ENCODE data around the gene ATP9B. TPM values are rescaled to one million over a fixed set of nuclear protein-coding genes. Genes with fewer than 3 reads are reported as not detected.
"Not testable (repeated sequence)": the region's sequence is repeated elsewhere in the genome, so short reads cannot be mapped to it uniquely, and the experiment has no call there.

ATP9B gene
- total and polyA plus RNA-seq, 7 donors, result 6.5 to 66.5 (median 28.1) TPM

- no peaks in the 10 kb centered on the region for H3K9me3 ChIP-seq
- no peak for DNase-seq
- TF ChIP-seq POLR2A (IDR thresholded peaks at IDR 0.05), result no peak
- TF ChIP-seq CTCF (IDR thresholded peaks at IDR 0.05), result no peak
- no peak for TF ChIP-seq EP300 (IDR thresholded peaks at IDR 0.05)
- H3K27ac ChIP-seq, result no peak overlapping the region
- peaks cover 0 to 8% (median 4%) of the 10 kb centered on the region in 4 donors for H3K4me1 ChIP-seq
- H3K36me3 ChIP-seq, result peaks cover 0 to 32% (median 0%) of the 10 kb centered on the region in 4 donors
- no peaks in the 10 kb centered on the region for H3K27me3 ChIP-seq
- H3K4me3 ChIP-seq, result no peak overlapping the region
- 89 to 94% methylated on average over 25 of the region's 32 CpGs for WGBS, 2 donors
- intact Hi-C loops (cut with DNase I), result no loop called here
These were observed 305.4 kb downstream of the ATP9B start for GRCh38 chr18:79374408-79375171.

- TF ChIP-seq EP300 (IDR thresholded peaks at IDR 0.05) (no peak), CTCF (IDR thresholded peaks at IDR 0.05) (no peak), POLR2AphosphoS5 (IDR thresholded peaks at IDR 0.05) (no peak), POLR2A (IDR thresholded peaks at IDR 0.05) (no peak)
- WGBS, 2 donors, result 95 to 96% methylated on average over 10 of the region's 10 CpGs
- Histone ChIP-seq H3K36me3 (peaks cover 0 to 32% (median 0%) of the 10 kb centered on the region in 4 donors), H3K27me3 (no peaks in the 10 kb centered on the region), H3K27ac (no peak overlapping the region), H3K9me3 (no peaks in the 10 kb centered on the region), H3K4me3 (no peak overlapping the region), H3K4me1 (peaks cover 0 to 8% (median 4%) of the 10 kb centered on the region in 4 donors)
- DNase-seq, result no peak
- intact Hi-C loops (cut with DNase I), result no loop called here
These were observed 306.4 kb downstream of the ATP9B start for GRCh38 chr18:79375441-79376154.

- H3K27ac ChIP-seq; H3K4me3 ChIP-seq; DNase-seq; H3K27me3 ChIP-seq; intact Hi-C loops (cut with DNase I); H3K4me1 ChIP-seq; H3K9me3 ChIP-seq: not testable (repeated sequence)
- H3K36me3 ChIP-seq, result peaks cover 0 to 32% (median 0%) of the 10 kb centered on the region in 4 donors
- WGBS, 2 donors, result 94% methylated on average over 12 of the region's 12 CpGs
These were observed 307.5 kb downstream of the ATP9B start for GRCh38 chr18:79376661-79377060.

- H3K27ac ChIP-seq, result no peak overlapping the region
- peak; percentile 52 for DNase-seq
- 90 to 95% methylated on average over 19 of the region's 19 CpGs for WGBS, 2 donors
- H3K4me3 ChIP-seq, result no peak overlapping the region
- H3K27me3 ChIP-seq, result no peaks in the 10 kb centered on the region
- H3K36me3 ChIP-seq, result peaks cover 0 to 32% (median 0%) of the 10 kb centered on the region in 4 donors
- no peaks in the 10 kb centered on the region for H3K9me3 ChIP-seq
- peaks cover 0 to 8% (median 4%) of the 10 kb centered on the region in 4 donors for H3K4me1 ChIP-seq
- no peak for TF ChIP-seq POLR2AphosphoS5 (IDR thresholded peaks at IDR 0.05)
- no peak for TF ChIP-seq EP300 (IDR thresholded peaks at IDR 0.05)
- TF ChIP-seq POLR2A (IDR thresholded peaks at IDR 0.05), result no peak
- no peak for TF ChIP-seq CTCF (IDR thresholded peaks at IDR 0.05)
- intact Hi-C loops (cut with DNase I), result no loop called here
These were observed 308.1 kb downstream of the ATP9B start for GRCh38 chr18:79377187-79377891.

Measured in sigmoid colon (tissue), 7 donors.